CD4-positive, alpha-beta T cell treated with Interleukin-6 for 4 hours (primary cell): ENCODE results near the gene ZNF275.
"Not testable (repeated sequence)": the region's sequence is repeated elsewhere in the genome, so short reads cannot be mapped to it uniquely, and the experiment has no call there.

Source experiments
- DNase-seq: peaks from one replicate; pipeline ENCODE4 v3.0.0-alpha.2; 2020; ENCODE audit warnings: mixed read lengths

The ZNF275 gene

GRCh38 chrX:153388722-153389459 lies 54.9 kb downstream of the ZNF275 start:
- DNase-seq: no peak

GRCh38 chrX:153389460-153389768 lies 55.5 kb downstream of the ZNF275 start:
- not testable (repeated sequence) for DNase-seq

DNA sequence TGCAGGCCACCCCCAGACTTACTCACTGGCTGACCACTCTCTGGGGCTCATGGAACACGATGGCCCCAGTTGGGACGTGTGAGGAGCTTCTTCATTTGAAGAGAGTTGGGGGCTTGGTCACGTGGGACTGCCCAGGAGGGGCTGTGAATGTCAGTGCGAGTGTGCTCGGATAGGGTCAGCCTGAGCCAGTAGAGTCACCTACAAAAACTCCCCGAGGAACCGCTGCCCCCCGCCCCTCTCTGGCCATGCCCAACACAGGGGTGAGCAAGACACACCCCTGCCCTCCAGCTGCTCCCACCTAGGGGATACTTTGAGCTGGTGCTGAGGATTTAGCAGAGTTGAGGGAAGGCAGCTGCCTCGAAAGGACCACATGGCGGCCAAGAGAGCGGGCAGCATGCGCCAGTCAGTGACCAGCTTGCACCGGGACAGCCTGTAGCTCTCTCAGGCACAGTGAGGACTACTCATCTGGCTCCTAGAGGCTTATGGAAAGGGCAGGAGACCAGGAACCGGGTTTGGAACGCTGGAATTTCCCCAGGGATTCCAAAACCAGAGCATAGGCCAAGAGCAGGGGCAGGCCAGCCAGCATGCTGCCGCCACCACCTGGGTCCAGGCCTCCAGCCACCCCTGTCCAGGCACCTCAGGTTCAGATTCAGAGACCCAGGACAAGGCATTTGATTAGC lies 58.8 kb downstream of the ZNF275 start:
- DNase-seq: no peak

DNA sequence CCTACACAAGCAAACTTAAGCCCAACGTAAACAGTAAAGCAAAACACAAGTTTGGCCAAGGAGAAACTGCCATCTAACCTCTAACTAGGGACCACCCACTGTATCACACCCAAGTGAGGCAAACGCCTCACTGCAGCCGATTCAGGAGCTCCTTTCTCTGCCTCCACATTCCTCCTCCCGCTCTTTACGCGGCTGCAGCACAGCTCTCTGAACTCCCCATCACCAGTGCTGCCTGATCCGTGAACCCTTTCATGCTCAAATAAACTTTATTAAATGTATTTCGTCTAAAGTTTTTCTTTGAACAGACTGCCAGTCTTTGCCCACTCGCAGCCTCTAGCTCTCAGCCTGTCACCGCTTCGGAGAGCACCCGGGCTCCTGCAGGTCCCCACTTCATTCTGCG lies 60.7 kb downstream of the ZNF275 start:
- DNase-seq: no peak

GRCh38 chrX:153395613-153396319 lies 61.8 kb downstream of the ZNF275 start:
- no peak for DNase-seq

DNA sequence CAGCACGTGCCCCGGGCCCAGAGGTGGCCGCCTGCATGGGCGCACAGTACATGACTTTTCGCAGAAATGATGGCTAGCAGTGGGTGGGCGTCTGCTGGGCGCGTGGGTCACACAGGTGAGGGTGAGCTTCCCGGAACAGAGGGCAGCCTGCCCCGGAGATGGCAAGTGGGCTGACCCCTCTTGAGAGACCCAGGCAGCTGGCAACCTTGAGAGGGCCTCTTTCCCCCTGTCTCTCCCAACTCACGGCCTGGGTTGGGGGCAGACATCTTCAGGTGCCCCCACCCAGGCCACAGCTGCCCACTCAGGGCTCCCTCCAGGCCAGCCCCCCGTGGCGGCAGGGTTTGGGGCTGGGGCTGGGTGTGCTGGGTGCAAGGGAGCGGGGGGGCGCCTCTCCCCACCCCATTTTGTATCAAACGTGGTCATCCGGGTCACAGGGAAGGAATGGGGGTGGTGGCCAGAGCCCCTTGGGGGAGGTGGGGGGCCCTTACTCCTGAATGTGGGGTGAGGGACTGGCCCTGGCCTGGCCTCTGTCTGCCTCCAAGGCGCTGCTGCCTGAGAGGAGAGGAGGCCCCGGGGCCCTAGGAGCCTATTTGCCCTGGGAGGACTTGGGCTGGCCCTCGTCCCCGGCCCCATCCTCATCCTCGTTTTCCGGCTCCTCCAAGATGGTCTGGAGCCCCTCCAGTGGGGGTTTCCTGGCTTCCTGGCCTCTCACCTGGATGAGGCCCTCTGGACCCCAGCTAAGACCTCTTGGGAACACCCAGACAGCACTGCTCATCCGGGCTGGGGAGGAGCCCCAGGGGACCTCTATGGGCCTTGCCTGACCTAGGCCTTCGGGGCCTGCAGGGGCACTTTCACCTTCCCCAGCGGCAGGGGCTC lies 62.6 kb downstream of the ZNF275 start:
- DNase-seq: no peak

- DNase-seq: no peak
Measured at GRCh38 chrX:153397256-153397960, 63.5 kb downstream of the ZNF275 start.

GRCh38 chrX:153398275-153398960 lies 64.5 kb downstream of the ZNF275 start:
- no peak for DNase-seq

DNA sequence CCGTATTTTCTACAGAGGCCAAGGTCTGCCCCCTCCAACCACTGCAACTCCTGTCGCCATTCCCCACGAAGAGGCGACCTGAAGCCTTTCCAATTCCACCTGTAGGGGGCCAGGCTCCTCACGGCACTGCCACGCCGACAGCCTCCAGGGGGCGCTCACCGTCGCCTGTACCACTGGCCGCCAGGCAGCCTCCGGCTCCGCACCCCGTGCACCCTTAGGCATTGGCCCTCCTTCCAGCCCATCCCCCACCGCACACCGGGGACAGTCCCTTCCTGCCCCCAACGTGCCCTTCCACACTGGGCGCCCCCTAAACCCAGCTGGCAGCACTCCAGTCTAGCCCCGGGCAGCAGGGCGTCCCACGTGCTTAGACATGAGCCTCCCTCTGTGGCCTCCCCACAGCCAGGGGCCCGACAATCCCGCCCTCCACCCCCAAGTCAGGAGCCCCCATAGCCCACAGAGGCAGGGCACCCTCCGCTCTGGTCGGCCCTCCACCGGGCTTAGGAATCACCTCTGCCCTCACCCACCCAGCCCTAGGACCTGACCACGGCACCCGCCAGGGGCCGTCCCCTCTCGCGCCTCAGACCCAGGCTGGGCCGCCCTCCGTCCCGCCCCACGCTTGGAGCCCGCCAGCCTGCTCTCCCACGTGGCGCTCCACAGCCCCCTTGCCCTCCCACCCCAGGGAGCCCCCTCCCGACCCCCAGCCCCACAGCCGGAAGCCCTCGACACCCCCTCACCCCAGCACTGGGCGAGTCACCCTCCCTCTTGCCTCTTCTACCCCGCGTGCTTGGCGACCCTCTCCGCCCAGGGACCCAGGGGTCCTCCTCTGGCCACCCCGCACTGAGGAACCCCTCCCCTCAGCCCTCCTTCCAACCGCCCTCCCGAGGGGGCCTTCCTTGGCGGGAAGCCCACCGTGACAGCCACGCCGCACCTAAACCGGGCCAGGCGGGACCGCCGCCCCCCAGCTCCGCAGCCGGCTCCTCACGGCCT lies 66.5 kb downstream of the ZNF275 start:
- DNase-seq: peak; percentile 59

DNA sequence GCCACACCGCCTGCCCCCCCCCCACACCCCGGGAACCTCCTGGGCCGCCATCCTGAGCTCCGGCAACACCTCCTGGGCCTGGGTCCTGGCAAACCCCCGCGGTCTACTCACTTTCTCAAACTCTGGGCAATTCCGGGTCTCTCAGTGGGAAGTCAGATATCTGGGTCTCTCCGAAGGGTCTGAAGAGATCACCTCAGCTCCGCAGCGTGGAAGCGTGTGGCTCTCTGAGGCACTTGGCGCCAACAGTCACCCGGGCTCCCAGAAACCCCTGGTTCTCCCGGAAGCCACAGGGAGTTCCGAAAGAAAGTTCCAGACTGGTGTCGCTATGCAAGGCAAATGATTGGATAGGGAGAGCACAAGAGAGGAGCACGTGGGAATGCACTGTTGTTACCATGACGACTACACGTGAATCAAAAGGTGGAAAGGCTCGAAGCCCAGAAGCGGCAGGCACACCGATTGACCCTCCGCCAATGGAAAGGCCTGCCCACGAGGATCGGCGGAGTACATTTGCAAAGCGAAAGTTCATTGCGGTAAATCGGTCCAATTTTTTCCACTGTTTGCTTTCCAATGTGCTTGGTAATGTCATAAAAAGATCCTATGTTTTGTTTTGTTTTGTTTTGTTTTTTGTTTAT lies 67.3 kb downstream of the ZNF275 start, which contains the start of gene PNMA6E:
TSS of gene PNMA6E (minus strand) at position 218 of the 632 bp plus-strand sequence. CDS start 2,501 bp downstream, outside the sequence.
- no peak for DNase-seq
